Measurements from ENCODE around the gene OR6B2.
"Not testable (repeated sequence)": the region's sequence is repeated elsewhere in the genome, so short reads cannot be mapped to it uniquely, and the experiment has no call there.

OR6B2 gene

GRCh38 chr2:240030379-240031094, at the start of gene OR6B2:
OR6B2 (minus strand) TSS chr2:240030429; CDS start chr2:240030429, 0 bp downstream.
- DNase-seq = no peak

DNA sequence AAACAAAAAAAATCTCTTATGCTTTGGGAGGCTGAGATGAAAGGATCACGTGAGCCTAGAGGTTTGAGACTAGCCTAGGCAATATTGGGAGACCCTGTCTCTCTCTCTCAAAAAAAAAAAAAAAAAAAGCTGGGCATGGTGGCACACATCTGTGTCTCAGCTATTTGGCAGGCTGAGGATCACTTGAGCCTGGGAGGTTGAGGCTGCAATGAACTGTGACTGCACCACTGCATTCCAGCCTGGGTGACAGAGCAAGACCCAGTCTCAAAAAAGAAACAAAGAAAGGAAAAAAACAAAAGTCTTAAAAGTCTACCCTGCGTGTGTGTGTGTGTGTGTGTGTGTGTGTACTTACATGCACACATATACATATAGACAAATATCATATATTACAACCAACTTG, 48.4 kb upstream of the OR6B2 start:
- no peak for DNase-seq

DNA sequence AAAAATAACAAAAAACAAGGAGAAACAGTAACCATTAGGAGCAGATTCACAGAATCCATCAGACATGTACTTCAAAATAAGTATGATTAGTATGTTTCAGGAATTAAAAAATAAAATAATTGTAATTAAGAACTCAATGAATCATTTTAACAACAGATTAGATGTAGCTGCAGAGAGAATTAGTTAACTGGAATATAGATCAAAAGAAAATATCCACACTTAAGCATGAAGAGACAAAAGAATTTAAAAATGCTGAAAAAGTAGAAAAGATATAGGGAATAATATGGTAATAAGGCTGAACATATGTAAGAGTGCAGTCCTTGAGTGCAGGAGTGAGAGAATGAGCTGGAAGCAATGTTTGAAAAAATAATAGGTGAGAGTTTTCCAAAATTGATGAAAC, 47.2 kb upstream of the OR6B2 start:
- DNase-seq = no peak

GRCh38 chr2:240074545-240074944, 44.3 kb upstream of the OR6B2 start:
- DNase-seq = no peak

DNA sequence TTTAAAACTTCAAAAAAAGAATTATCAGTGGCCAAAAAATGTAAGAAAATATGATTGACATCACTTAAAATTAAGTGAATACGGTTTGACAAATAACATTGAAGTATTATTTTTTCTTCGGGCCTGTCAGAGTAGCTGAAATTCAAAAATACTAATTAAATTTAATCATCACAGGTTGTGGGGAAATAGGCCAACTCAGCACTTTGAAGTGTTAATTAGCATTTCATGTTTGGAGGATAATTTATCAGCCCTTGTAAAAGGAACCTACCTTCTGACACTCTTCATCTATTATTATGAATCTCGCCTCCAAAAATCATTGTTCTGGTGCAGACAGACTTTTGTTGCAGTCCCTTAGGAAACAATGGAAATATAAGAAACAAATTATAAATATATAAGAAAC, 40.7 kb upstream of the OR6B2 start:
- no peak for DNase-seq

DNA sequence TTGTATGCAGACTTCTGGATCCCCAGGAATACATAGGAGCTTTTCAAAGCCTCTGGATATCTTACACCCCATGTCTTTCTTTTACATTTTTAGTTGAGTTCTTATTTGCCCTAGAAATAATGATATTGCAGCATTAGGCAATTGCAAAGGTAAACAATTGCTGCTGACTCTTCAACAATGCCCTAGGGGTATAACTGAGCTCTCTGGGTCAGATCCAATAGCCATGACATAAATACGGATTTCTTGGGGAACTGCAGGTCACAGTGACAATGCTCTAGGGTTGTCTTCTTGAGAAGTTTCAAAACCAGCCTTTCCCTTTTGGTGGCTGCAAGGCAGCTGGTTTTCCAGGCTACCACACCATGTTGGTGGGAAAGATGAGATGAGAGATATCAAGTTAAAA, 39.6 kb upstream of the OR6B2 start:
- no peak for DNase-seq

- DNase-seq = no peak
Measured at GRCh38 chr2:240068193-240068592, 38.0 kb upstream of the OR6B2 start.

- DNase-seq = no peak
Measured at GRCh38 chr2:240066489-240066888, 36.3 kb upstream of the OR6B2 start.

DNA sequence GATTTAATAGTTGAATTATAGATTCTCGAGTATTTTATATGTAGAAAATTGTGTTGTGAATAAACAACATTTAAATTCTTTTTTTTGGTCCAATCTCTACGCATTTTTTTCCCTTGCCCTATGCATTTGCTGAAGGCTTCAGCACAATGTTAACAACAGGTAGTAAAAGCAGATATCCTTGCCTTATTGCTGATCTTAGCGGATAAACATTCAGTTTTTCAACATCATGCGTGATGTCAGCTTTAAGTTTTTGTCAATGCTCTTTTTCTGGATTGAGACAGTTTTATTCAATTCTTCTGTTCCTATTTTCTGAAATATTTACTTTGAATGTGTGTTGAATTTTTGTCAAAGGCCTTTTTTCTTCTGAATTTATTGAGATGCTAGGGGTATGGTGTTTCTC, 34.7 kb upstream of the OR6B2 start:
- no peak for DNase-seq

GRCh38 chr2:240060977-240061591, 30.9 kb upstream of the OR6B2 start:
- peak; percentile 8 for DNase-seq

DNA sequence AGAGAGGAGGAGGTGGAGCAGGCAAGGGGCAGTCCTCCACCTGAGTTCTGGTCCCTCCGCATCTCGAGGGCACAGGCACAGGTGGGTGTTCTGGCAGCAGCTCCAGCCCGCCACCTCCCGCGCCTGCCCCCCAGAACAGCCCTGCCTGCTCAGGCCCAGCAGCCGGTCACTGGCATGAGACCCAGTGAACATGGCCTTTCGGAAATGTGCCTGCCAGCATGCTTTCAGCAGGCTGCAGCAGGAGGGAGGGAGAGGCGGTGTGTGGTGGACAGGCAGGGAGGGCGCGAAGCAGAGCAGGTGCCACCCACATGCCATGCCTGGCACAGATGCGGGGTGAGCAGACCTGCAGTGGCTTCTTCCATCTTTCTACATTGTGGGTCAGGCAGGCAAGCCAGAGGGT, 26.4 kb upstream of the OR6B2 start:
- no peak for DNase-seq

GRCh38 chr2:240055177-240055917, 25.1 kb upstream of the OR6B2 start:
- no peak for DNase-seq

DNA sequence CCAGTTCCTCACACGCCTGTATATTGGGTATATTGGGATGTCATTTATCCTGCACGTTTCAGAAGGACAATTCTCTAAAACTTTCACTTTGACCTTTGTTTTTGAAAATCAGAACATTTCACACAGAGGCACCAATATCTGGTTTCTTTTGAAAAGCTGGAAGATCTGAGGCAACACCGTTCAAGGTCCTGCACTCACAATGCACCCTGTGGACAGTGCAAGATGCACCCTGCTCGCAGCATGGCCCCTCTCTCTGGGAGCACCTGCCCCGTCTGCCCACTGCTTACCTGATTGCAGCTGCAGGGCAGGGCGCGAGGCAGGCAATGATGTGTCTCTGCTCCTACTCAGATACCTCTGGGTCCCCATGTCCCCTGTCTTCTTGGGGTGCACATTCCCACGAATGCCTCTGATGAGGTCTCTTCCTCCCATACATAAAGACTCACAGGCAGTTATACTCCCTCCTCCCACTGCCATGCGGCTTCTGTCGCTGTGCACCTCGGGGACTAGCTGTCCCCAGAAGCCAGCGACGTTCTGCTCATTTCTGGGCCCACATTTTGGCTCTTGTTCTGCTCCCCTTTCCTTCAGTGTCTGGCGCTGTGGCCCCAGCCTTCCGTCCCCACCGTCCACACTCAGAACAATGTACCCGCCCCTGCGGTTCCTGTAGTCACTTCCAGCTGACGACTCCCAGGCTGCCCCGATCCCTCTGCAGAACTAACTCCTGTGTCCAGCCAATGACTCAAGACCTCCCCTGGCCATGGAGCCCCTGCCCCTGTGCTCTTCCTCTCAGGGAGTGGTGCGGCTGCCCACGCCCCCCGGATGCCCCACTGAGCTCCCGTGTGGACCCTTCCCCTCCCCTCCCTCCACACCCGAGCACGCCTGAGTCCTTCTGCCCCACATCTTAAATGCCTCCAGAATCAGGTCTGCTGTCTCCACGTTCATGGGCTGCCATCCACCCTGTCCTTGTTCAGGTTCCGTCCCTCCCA, 23.2 kb upstream of the OR6B2 start, which contains the start of gene OR6B3:
TSS of gene OR6B3 (minus strand) at position 349 of the 983 bp plus-strand sequence.
- no peak for DNase-seq

DNA sequence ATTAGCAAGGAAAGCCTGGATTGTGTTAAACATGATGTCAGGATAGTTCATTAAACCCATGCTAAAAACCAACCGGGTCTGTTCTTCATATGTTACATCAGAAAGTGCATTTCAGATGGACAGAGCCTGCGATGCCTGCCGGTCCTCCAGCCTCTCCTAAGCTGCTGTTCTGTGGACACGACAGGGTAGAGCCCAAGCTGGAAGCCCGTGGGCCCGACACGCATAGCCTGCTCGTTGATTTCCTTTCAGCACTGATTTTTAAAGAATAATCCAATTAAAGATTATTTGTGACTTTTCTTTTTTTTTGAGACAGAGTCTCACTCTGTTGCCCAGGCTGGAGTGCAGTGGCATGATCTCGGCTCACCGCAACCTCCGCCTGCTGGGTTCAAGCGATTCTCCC, 22.3 kb upstream of the OR6B2 start:
- DNase-seq = no peak

DNA sequence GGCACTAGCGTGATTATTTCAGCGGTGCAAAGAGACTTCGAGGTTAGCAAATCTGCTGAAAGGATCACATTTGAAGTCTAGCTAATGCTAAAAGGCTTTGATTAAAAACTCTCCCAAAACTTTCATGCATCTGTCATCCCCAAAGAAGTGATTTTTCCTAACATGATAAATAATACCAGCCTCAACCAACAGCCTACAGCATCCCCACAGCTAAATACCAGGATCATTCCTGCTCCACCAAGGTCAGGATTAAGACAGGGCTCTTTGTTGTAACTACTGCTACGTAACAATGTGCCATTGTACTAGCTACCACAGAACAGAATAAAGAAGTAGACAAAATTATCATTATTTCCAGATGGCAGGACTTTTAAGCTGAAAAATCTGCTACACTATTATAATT, 21.5 kb upstream of the OR6B2 start:
- no peak for DNase-seq

DNA sequence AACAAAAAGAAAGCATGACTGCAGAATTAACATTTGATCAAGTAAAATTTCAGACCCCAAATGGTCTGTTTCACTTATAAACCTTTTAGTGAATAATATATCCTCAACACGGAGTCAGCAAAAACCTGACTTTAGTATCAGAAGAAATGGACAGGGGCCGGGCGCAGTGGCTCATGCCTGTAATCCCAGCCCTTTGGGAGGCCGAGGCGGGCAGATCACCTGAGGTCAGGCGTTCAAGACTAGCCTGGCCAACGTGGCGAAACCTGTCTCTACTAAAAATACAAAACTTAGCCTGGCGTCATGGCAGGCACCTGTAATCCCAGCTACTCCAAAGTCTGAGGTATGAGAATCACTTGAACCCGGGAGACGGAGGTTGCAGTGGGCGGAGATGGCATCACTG, 20.0 kb upstream of the OR6B2 start:
- DNase-seq = no peak

- DNase-seq = no peak
Measured at GRCh38 chr2:240048237-240048636, 18.0 kb upstream of the OR6B2 start.

DNA sequence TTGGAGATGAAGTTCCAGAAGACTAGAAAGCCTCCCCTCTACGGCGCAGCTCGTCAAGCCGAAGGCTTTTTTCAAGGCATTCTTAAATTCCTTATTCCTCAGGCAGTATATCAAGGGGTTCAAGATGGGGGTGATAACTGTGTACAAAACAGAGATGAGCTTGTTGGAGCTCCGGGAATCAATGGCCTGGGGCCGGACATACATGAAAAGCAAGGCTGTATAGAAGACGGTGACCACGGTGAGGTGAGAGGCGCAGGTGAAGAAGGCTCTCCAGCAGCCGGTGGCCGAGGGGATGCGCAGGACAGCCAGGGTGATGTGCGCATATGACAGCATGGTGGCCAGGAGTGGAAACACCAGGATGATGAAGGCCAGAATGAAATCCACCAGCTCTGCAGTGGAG, 14.9 kb upstream of the OR6B2 start:
- DNase-seq = no peak

GRCh38 chr2:240044096-240044495, 13.9 kb upstream of the OR6B2 start:
- DNase-seq = not testable (repeated sequence)

GRCh38 chr2:240043279-240043989, 13.2 kb upstream of the OR6B2 start:
- no peak for DNase-seq

DNA sequence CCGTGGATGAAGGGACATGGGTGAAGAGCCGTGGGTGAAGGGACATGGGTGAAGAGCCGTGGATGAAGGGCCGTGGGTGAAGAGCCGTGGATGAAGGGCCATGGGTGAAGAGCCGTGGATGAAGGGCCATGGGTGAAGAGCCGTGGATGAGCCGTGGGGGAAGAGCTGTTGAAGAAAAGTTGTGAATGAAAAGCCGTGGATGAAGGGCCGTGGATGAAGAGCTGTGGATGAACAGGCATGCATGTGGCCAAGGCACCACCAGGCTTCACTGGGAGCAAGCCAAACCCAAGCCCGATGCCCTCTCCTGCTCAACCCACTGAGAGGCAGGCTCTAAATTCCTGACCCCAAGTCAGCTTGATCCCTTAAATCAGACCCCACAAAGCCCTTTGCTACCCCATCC, 12.5 kb upstream of the OR6B2 start:
- DNase-seq = no peak

- no peak for DNase-seq
Measured at GRCh38 chr2:240041363-240041762, 11.1 kb upstream of the OR6B2 start.
